Coronary artery (tissue), 2 donors: ENCODE measurements around the gene DES.

Experiments used
- DNase-seq: peaks from one replicate; pipeline ENCODE4 v3.0.0-alpha.2; 2017; ENCODE audit warnings: low spot score
- H3K27ac ChIP-seq, 2 donors: fragments of 200-600 bp; sonication (generic); one replicate each; pipeline ENCODE4 v1.5.1; 2016 to 2019
- H3K4me3 ChIP-seq: fragments of 200-600 bp; sonication (generic); 2 replicates; pipeline ENCODE4 v1.5.1; 2016; ENCODE audit warnings: mild to moderate bottlenecking, moderate library complexity
- CTCF ChIP-seq: fragments of 200-600 bp; sonication (generic); IDR thresholded peaks from one replicate; pipeline ENCODE4 v1.5.1; 2019; ENCODE audit warnings: antibody characterized with exemption

The DES gene

GRCh38 chr2:219448776-219449341 lies 30.7 kb downstream of the DES start:
- Histone ChIP-seq H3K4me3 (peak overlapping the region; percentile 83), H3K27ac (peak overlapping the region; percentile 98 to 99)
- TF ChIP-seq CTCF = no peak
- DNase-seq = no peak

- no peak for DNase-seq
- TF ChIP-seq CTCF = no peak
- Histone ChIP-seq H3K4me3 (peak overlapping the region; percentile 83), H3K27ac (peak overlapping the region; percentile 98 to 99)
These were observed 31.4 kb downstream of the DES start for GRCh38 chr2:219449609-219450008.

GRCh38 chr2:219451661-219452360 lies 33.6 kb downstream of the DES start:
- DNase-seq = peak; percentile 95
- peak overlapping the region; percentile 83 for H3K4me3 ChIP-seq
- peak overlapping the region; percentile 98 to 99 for H3K27ac ChIP-seq
- TF ChIP-seq CTCF = no peak

GRCh38 chr2:219452361-219453317 lies 34.5 kb downstream of the DES start:
- peak overlapping the region; percentile 83 for H3K4me3 ChIP-seq
- DNase-seq = peak; percentile 98
- TF ChIP-seq CTCF = no peak
- H3K27ac ChIP-seq = peak overlapping the region; percentile 98 to 99

- no peak for TF ChIP-seq CTCF
- H3K4me3 ChIP-seq = peak overlapping the region; percentile 54
- DNase-seq = peak; percentile 98
- H3K27ac ChIP-seq = peak overlapping the region; percentile 98 to 99
These were observed 35.8 kb downstream of the DES start for GRCh38 chr2:219453671-219454590.

- H3K4me3 ChIP-seq = no peak overlapping the region
- no peak for TF ChIP-seq CTCF
- H3K27ac ChIP-seq = peak overlapping the region; percentile 98 to 99
- no peak for DNase-seq
These were observed 37.4 kb downstream of the DES start for GRCh38 chr2:219455581-219455980.
